DOHH2 (cell line): ENCODE data around the gene ASRGL1.

Experiments used
- H3F3A ChIP-seq: fragments of 200-600 bp; sonication (generic), shearing (Covaris generic); 2 replicates; pipeline ENCODE4 v1.6.0; 2016; ENCODE audit warnings: antibody characterized with exemption, mild to moderate bottlenecking; ENCODE audit not compliant: control insufficient read depth, insufficient read depth
- H3K27ac ChIP-seq: fragments of 200-600 bp; sonication (generic); 2 replicates; pipeline ENCODE4 v1.5.1; 2014; ENCODE audit warnings: low read depth, mild to moderate bottlenecking, low read length, moderate library complexity
- H3K27me3 ChIP-seq: fragments of 200-600 bp; sonication (generic); 2 replicates; pipeline ENCODE4 v1.6.1; 2014; ENCODE audit warnings: mild to moderate bottlenecking, low read length, mixed read lengths; ENCODE audit not compliant: control insufficient read depth
- H3K36me3 ChIP-seq: fragments of 200-600 bp; sonication (generic); 2 replicates; pipeline ENCODE4 v1.6.1; 2014; ENCODE audit warnings: mild to moderate bottlenecking, low read length, moderate library complexity, mixed read lengths; ENCODE audit not compliant: control insufficient read depth
- H3K4me1 ChIP-seq: fragments of 200-600 bp; sonication (generic); 2 replicates; pipeline ENCODE4 v1.6.1; 2014; ENCODE audit warnings: mild to moderate bottlenecking, low read length, mixed read lengths; ENCODE audit not compliant: control insufficient read depth
- H3K4me2 ChIP-seq: fragments of 200-600 bp; sonication (generic); 2 replicates; pipeline ENCODE4 v1.6.0; 2014; ENCODE audit warnings: mild to moderate bottlenecking, low read length, moderate library complexity
- H3K4me3 ChIP-seq: fragments of 200-600 bp; sonication (generic); 2 replicates; pipeline ENCODE4 v1.5.1; 2014; ENCODE audit warnings: mild to moderate bottlenecking, low read length, mixed read lengths
- H3K79me2 ChIP-seq: fragments of 200-600 bp; sonication (generic); 2 replicates; pipeline ENCODE4 v1.6.1; 2014; ENCODE audit warnings: mild to moderate bottlenecking, low read length, mixed read lengths; ENCODE audit not compliant: control insufficient read depth
- H3K9me2 ChIP-seq: fragments of 200-600 bp; sonication (generic); replicated peaks from 2 replicates; pipeline ENCODE4 v1.6.1; 2014; ENCODE audit warnings: mild to moderate bottlenecking, low read length, mixed read lengths; ENCODE audit not compliant: control insufficient read depth
- H3K9me3 ChIP-seq: fragments of 200-600 bp; sonication (generic); 2 replicates; pipeline ENCODE4 v1.6.1; 2014; ENCODE audit warnings: antibody characterized with exemption, low read length, mixed read lengths; ENCODE audit not compliant: control insufficient read depth, insufficient read depth
- H4K20me1 ChIP-seq: fragments of 200-600 bp; sonication (generic); 2 replicates; pipeline ENCODE4 v1.6.0; 2014; ENCODE audit warnings: low read depth, mild to moderate bottlenecking, antibody characterized with exemption, low read length, moderate library complexity; ENCODE audit not compliant: control insufficient read depth, insufficient read depth
- EZH2phosphoT487 ChIP-seq: fragments of 200-600 bp; sonication (generic); IDR thresholded peaks from 2 replicates; pipeline ENCODE4 v1.6.1; 2017; ENCODE audit warnings: borderline replicate concordance, mild to moderate bottlenecking, antibody characterized with exemption, low read length, moderate library complexity, mixed read lengths
- TF ChIP-seq, protein P1 (sequence below): fragments of 200-600 bp; sonication (generic); IDR thresholded peaks from one replicate; pipeline ENCODE4 v1.5.1; 2014; ENCODE audit warnings: antibody characterized with exemption, mild to moderate bottlenecking, low read depth, low read length; ENCODE audit not compliant: poor library complexity, severe bottlenecking

Gene ASRGL1

DNA sequence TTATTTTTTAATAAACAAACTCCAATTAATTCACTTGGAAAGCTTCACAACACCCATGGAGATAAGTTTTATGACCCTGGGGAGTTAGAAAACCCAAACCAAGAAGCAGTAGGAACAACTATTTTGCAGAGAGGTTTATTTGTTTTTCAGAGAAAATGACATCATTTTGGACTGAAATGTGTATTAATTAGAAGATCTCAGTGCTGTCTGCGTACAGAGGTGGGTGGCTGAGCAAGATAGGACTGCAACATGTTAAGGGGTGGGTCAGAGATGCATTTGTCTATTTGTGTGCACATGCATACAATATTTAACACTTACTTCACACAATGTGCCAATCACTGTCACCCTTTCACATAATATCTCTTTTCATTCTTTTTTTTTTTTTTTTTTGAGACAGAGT lies 82.7 kb downstream of the ASRGL1 start:
- no peaks in the 10 kb centered on the region for H3K9me3 ChIP-seq
- H3K79me2 ChIP-seq, result no peaks in the 10 kb centered on the region
- H3F3A ChIP-seq, result no peaks in the 10 kb centered on the region
- no peaks in the 10 kb centered on the region for H3K4me1 ChIP-seq
- H3K4me2 ChIP-seq, result no peak overlapping the region
- peaks cover 21% of the 10 kb centered on the region for H3K27me3 ChIP-seq
- no peaks in the 10 kb centered on the region for H3K36me3 ChIP-seq
- TF ChIP-seq, protein P1, sequence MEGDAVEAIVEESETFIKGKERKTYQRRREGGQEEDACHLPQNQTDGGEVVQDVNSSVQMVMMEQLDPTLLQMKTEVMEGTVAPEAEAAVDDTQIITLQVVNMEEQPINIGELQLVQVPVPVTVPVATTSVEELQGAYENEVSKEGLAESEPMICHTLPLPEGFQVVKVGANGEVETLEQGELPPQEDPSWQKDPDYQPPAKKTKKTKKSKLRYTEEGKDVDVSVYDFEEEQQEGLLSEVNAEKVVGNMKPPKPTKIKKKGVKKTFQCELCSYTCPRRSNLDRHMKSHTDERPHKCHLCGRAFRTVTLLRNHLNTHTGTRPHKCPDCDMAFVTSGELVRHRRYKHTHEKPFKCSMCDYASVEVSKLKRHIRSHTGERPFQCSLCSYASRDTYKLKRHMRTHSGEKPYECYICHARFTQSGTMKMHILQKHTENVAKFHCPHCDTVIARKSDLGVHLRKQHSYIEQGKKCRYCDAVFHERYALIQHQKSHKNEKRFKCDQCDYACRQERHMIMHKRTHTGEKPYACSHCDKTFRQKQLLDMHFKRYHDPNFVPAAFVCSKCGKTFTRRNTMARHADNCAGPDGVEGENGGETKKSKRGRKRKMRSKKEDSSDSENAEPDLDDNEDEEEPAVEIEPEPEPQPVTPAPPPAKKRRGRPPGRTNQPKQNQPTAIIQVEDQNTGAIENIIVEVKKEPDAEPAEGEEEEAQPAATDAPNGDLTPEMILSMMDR, result no peak
- TF ChIP-seq EZH2phosphoT487, result no peak
- H3K4me3 ChIP-seq, result no peak overlapping the region
- H3K27ac ChIP-seq, result no peak overlapping the region
- no peaks in the 10 kb centered on the region for H3K9me2 ChIP-seq
- no peaks in the 10 kb centered on the region for H4K20me1 ChIP-seq

DNA sequence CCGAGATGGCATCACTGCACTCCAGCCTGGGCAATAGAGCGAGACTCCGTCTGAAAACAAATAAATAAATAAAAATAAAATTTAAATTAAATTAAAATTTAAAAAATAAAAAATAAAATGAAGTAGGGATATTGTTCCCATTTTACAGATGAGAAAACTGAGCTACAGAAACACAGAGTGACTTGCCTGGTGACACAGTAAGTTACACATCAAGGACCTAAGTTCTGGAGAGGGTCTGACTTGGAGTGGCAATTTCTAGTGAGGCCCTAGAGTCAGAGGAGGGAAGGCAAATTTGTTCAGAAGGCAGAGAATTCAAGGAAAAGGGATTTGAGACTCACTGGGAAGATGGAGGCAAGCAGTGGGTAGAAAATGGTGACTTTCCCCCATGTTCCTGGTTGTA lies 83.6 kb downstream of the ASRGL1 start:
- no peak for TF ChIP-seq EZH2phosphoT487
- TF ChIP-seq, protein P1, result no peak
- Histone ChIP-seq H3F3A (no peaks in the 10 kb centered on the region), H3K27me3 (peaks cover 21% of the 10 kb centered on the region), H3K4me1 (no peaks in the 10 kb centered on the region), H3K9me3 (no peaks in the 10 kb centered on the region), H3K9me2 (no peaks in the 10 kb centered on the region), H3K79me2 (no peaks in the 10 kb centered on the region), H3K36me3 (no peaks in the 10 kb centered on the region), H3K27ac (no peak overlapping the region), H3K4me3 (no peak overlapping the region), H4K20me1 (no peaks in the 10 kb centered on the region), H3K4me2 (no peak overlapping the region)

DNA sequence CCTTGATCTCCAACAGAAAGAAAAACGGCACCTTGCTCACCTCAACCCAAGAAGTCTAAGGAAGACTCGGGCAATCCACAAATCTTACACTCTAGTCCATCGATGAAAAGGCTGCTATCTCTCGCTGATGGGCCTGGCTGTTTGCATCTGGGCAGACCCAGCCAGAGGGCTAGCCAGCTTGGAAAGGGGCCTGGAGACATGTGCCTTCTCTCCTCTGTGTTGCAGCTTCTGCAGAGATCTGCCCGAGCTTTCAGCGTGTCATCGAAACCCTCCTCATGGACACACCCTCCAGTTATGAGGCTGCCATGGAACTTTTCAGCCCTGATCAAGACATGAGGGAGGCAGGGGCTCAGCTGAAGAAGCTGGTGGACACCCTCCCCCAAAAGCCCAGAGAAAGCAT lies 84.7 kb downstream of the ASRGL1 start:
- Histone ChIP-seq H3K9me2 (no peaks in the 10 kb centered on the region), H3K4me3 (no peak overlapping the region), H3K36me3 (no peaks in the 10 kb centered on the region), H3K4me1 (no peaks in the 10 kb centered on the region), H3F3A (no peaks in the 10 kb centered on the region), H3K27me3 (peaks cover 21% of the 10 kb centered on the region), H3K9me3 (no peaks in the 10 kb centered on the region), H3K27ac (no peak overlapping the region), H3K4me2 (no peak overlapping the region), H4K20me1 (no peaks in the 10 kb centered on the region), H3K79me2 (no peaks in the 10 kb centered on the region)
- TF ChIP-seq EZH2phosphoT487, result no peak
- TF ChIP-seq, protein P1, result no peak

DNA sequence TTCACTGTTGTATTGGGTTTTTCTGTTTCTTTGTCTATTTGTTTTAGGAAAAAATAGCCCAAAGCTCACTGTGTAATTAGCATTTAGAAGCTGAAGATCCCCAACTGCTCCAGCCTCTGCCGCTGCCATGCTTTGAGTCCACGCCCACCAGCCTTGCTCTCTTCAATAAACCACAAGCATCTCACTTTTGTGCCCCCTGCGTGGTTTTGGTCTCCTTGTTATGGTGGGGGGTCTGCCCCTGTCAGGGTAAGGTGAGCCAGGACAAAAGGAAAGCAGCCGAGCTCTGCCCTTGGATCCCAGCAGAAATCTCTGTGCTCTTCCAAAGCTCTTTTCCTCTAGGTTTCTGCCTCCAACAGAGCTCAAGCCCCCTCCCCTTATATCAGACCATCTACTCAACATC lies 85.8 kb downstream of the ASRGL1 start:
- Histone ChIP-seq H3K9me2 (no peaks in the 10 kb centered on the region), H3K4me3 (no peak overlapping the region), H3K9me3 (no peaks in the 10 kb centered on the region), H3K79me2 (no peaks in the 10 kb centered on the region), H3K36me3 (no peaks in the 10 kb centered on the region), H3F3A (no peaks in the 10 kb centered on the region), H3K4me2 (no peak overlapping the region), H3K4me1 (no peaks in the 10 kb centered on the region), H3K27ac (no peak overlapping the region), H3K27me3 (peaks cover 21% of the 10 kb centered on the region), H4K20me1 (no peaks in the 10 kb centered on the region)
- TF ChIP-seq, protein P1, result no peak
- no peak for TF ChIP-seq EZH2phosphoT487
